Osteoblast (primary cell): Measurements from ENCODE around the gene NEK3. TPM values are rescaled to one million over a fixed set of nuclear protein-coding genes. Genes with fewer than 3 reads are reported as not detected.
A peak's percentile ranks its signal among the peaks of the same experiment; 100 is the strongest.

Source experiments
- DNase-seq: peaks from one replicate; pipeline ENCODE4 v3.0.0; 2011; ENCODE audit warnings: low spot score, mixed read lengths; ENCODE audit not compliant: insufficient read length; ENCODE audit errors: missing footprints
- H2AFZ ChIP-seq: 2 replicates; pipeline ENCODE4 v1.6.0; 2011; ENCODE audit warnings: mild to moderate bottlenecking, low read length
- H3K27ac ChIP-seq: 2 replicates; pipeline ENCODE4 v1.5.1; 2011; ENCODE audit warnings: mild to moderate bottlenecking, low read depth, low read length, moderate library complexity
- H3K27me3 ChIP-seq: 2 replicates; pipeline ENCODE4 v1.6.0; 2012; ENCODE audit warnings: mild to moderate bottlenecking, control low read depth, inconsistent platforms, low read length, moderate library complexity; ENCODE audit not compliant: insufficient read depth
- H3K36me3 ChIP-seq: 2 replicates; pipeline ENCODE4 v1.5.1; 2011; ENCODE audit warnings: mild to moderate bottlenecking, low read length, control low read depth, moderate library complexity; ENCODE audit not compliant: insufficient read depth
- H3K4me1 ChIP-seq: 2 replicates; pipeline ENCODE4 v1.5.1; 2011; ENCODE audit warnings: mild to moderate bottlenecking, low read length, control low read depth, moderate library complexity; ENCODE audit not compliant: insufficient read depth
- H3K4me2 ChIP-seq: 2 replicates; pipeline ENCODE4 v1.6.0; 2011; ENCODE audit warnings: mild to moderate bottlenecking, low read length; ENCODE audit not compliant: insufficient read depth
- H3K4me3 ChIP-seq: fragments of 200-600 bp; sonication (generic); 3 replicates; pipeline ENCODE4 v1.5.1; 2012; ENCODE audit warnings: mild to moderate bottlenecking, low read length, inconsistent platforms; ENCODE audit not compliant: insufficient read depth
- H3K79me2 ChIP-seq: 2 replicates; pipeline ENCODE4 v1.6.0; 2012; ENCODE audit warnings: mild to moderate bottlenecking, low read length, control low read depth, inconsistent platforms; ENCODE audit not compliant: insufficient read depth
- H3K9me3 ChIP-seq: 2 replicates; pipeline ENCODE4 v1.5.1; 2011; ENCODE audit warnings: low read depth, low read length, control low read depth
- H4K20me1 ChIP-seq: 2 replicates; pipeline ENCODE4 v1.6.0; 2012; ENCODE audit warnings: mild to moderate bottlenecking, low read length, control low read depth; ENCODE audit not compliant: insufficient read depth
- total RNA-seq: library from RNA; depleted of rRNA; stranded (reverse); fragments of >200 nt; gene quantifications from 2 replicates; pipeline ENCODE4 v1.2.3, GENCODE V29; 2012
- TF ChIP-seq, protein P1 (sequence below): IDR thresholded peaks from 2 replicates; pipeline ENCODE4 v1.5.1; 2011; ENCODE audit warnings: mild to moderate bottlenecking, low read depth, low read length, moderate library complexity; ENCODE audit errors: extremely low read depth

The NEK3 gene
- total RNA-seq, 1 donor, result 8.0 TPM

DNA sequence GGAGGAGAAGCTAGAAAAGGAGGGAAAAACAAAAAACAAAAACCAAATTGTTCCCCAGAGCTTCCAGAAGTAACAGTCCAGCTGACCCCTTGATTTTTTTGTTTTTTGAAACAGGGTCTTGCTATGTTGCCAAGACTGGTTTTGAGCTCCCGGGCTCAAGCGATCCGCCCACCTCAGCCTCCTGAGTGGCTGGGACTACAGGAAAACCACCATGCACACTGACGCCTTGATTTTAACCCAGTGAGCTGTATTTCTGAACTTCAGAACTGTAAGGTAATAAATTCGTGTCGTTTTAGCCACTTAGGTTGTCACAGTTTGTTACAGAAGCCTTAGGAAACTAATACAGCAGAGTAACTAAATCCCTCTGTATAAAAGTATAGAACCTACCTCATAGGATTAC lies 1.1 kb upstream of the NEK3 start:
- DNase-seq, result no peak
- Histone ChIP-seq H2AFZ (no peak overlapping the region), H3K4me3 (no peak overlapping the region), H3K4me1 (peaks cover 28% of the 10 kb centered on the region), H3K79me2 (peaks cover 7% of the 10 kb centered on the region), H3K36me3 (peaks cover 3% of the 10 kb centered on the region), H3K9me3 (no peaks in the 10 kb centered on the region), H3K27ac (no peak overlapping the region), H4K20me1 (no peaks in the 10 kb centered on the region), H3K27me3 (no peaks in the 10 kb centered on the region), H3K4me2 (no peak overlapping the region)
- TF ChIP-seq, protein P1, sequence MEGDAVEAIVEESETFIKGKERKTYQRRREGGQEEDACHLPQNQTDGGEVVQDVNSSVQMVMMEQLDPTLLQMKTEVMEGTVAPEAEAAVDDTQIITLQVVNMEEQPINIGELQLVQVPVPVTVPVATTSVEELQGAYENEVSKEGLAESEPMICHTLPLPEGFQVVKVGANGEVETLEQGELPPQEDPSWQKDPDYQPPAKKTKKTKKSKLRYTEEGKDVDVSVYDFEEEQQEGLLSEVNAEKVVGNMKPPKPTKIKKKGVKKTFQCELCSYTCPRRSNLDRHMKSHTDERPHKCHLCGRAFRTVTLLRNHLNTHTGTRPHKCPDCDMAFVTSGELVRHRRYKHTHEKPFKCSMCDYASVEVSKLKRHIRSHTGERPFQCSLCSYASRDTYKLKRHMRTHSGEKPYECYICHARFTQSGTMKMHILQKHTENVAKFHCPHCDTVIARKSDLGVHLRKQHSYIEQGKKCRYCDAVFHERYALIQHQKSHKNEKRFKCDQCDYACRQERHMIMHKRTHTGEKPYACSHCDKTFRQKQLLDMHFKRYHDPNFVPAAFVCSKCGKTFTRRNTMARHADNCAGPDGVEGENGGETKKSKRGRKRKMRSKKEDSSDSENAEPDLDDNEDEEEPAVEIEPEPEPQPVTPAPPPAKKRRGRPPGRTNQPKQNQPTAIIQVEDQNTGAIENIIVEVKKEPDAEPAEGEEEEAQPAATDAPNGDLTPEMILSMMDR, result no peak

DNA sequence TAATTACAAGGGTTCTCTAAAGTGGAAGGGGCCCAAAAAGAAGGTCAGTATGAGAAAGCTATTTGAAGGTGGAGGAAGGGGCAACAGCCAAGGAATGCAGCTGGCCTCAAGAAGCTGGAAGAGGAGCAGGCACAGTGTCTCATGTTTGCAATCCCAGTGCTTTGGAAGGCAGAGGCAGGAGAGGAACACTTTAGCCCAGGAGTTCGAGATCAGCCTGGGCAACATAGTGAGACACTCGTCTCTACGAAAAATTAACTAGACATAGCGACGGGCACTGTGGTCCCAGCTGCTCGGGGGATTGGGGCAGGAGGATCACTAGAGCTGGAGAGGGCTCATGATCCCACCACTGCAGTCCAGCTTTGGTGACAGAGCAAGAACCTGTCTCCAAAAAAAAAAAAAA lies 656 bp upstream of the NEK3 start:
- H2AFZ ChIP-seq, result peak overlapping the region; percentile 78
- no peak overlapping the region for H3K4me2 ChIP-seq
- H3K36me3 ChIP-seq, result no peaks in the 10 kb centered on the region
- peaks cover 28% of the 10 kb centered on the region for H3K4me1 ChIP-seq
- no peaks in the 10 kb centered on the region for H4K20me1 ChIP-seq
- H3K4me3 ChIP-seq, result no peak overlapping the region
- TF ChIP-seq, protein P1, result no peak
- H3K27me3 ChIP-seq, result no peaks in the 10 kb centered on the region
- no peak overlapping the region for H3K27ac ChIP-seq
- no peaks in the 10 kb centered on the region for H3K9me3 ChIP-seq
- DNase-seq, result no peak
- peaks cover 7% of the 10 kb centered on the region for H3K79me2 ChIP-seq

DNA sequence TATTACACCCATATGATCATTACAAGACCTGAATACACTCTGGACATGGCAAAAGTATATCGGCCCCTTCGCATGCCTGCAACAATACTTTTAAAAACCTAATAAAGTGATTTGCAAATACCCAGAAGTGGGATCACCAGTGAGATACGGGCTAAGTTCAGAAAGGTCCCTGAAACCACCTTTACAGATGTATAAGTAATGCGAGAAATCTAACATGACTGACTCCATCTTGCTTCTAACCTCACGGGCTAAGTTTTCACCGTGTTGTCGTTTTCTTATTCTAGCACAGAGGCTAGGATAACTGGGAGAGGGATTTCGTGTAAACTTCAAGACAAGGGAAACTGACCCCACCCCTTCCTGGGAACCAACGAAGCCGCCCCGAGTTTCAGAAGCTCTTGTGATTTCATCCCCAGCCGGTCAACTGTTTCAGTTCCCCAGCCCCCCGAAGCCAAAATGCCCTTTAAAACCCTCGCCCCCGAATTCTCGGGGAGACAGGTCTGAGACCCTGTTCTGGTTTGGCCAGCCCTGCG lies 703 bp downstream of the NEK3 start:
- Histone ChIP-seq H3K4me1 (peaks cover 28% of the 10 kb centered on the region), H4K20me1 (no peaks in the 10 kb centered on the region), H3K4me3 (peak overlapping the region; percentile 86), H3K27ac (peak overlapping the region; percentile 32), H3K9me3 (no peaks in the 10 kb centered on the region), H3K36me3 (no peaks in the 10 kb centered on the region), H3K4me2 (peak overlapping the region; percentile 90), H3K79me2 (peaks cover 7% of the 10 kb centered on the region), H2AFZ (peak overlapping the region; percentile 78), H3K27me3 (no peaks in the 10 kb centered on the region)
- DNase-seq, result peak; percentile 89
- TF ChIP-seq, protein P1, result no peak

DNA sequence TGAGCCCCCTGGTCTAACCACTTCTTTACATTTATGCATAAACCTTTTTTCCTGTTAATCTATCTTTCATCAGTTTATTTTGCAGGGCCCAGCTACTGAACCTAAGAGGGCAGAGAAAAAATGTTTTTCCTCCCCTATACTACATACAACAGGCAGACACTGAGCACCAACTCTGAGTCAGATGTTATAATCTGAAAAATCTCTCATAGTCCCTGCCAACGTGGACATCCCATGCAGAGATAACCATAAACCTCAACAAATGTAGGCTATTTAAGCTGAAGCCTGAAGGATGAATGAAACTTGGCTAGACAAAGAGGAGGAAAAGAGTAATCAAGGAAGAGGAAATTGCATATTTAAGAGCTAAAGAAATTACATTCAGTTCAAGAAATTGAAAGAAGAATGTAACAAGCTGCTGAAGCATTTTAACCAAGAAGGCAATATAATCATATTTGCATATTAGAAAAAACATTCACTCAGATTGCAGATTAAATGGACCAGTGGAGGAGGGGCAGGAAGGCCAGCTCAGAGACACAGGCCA lies 2.6 kb downstream of the NEK3 start:
- peaks cover 15% of the 10 kb centered on the region for H3K4me1 ChIP-seq
- DNase-seq, result peak; percentile 68
- no peaks in the 10 kb centered on the region for H3K9me3 ChIP-seq
- H3K27me3 ChIP-seq, result no peaks in the 10 kb centered on the region
- no peak overlapping the region for H3K27ac ChIP-seq
- H3K36me3 ChIP-seq, result peaks cover 3% of the 10 kb centered on the region
- no peaks in the 10 kb centered on the region for H4K20me1 ChIP-seq
- H3K79me2 ChIP-seq, result peaks cover 7% of the 10 kb centered on the region
- no peak overlapping the region for H2AFZ ChIP-seq
- no peak overlapping the region for H3K4me3 ChIP-seq
- TF ChIP-seq, protein P1, result no peak
- no peak overlapping the region for H3K4me2 ChIP-seq
